NCI-H226 (cell line): ENCODE data around the gene CHMP2A.
A peak's percentile ranks its signal among the peaks of the same experiment; 100 is the strongest.
"Not testable (repeated sequence)": the region's sequence is repeated elsewhere in the genome, so short reads cannot be mapped to it uniquely, and the experiment has no call there.

Experiments
- DNase-seq: peaks from one replicate; pipeline ENCODE4 v3.0.0-alpha.2; 2015

Gene CHMP2A

DNA sequence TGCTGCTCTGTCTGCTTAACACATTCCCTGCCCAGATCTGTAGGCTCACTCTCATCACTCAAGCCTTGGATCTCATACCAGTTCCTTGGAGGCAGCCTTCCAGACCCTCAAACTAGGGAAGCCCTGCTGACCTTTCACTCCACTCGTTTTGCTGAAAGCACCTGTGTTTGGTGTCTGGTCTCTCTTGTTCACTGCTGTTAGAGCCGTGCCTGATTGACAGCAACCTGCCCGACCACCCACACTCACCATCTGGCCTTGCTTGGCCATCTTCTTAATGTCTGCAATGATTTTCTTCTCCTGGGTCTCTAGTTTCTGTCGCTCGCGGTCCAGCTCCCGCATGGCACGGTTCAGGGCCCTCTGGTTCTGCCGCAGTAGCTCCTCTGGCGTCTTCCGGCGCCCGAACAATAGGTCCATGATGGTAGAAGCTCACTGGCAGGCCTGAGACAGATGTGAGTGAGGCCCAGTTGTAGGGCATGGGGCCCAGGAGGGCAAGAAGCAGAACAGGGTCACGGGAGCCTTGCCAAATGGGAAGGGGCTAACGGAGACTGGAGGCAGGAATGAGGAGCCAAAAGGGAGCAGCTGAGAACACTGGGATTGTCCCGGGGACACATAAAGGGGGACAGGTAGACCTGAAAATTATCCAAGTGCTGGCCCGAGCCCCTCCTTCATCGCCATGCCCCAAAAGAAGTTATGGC lies 959 bp downstream of the CHMP2A start:
- DNase-seq: no peak

GRCh38 chr19:58552655-58553054 lies 2.2 kb downstream of the CHMP2A start:
- DNase-seq: no peak

GRCh38 chr19:58551577-58552471 lies 3.1 kb downstream of the CHMP2A start:
- DNase-seq: no peak

DNA sequence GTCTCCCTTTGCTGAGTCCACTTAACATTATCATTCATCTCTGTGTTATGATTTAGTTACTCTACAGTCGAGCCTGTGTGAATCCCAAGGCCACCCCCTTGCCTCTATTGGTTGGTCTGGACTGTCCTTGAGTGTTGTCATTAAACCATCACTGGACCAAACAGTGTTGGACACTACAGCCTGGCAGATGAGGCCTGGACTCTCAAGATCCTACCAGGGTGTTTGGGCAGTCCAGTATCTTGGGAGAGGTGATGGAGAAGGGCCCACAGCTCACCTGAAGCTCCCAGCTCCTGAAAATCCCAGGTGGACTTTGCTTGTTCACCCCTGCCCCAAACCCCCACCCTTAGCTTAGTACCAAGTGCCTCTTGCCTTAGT lies 3.8 kb downstream of the CHMP2A start:
- DNase-seq: no peak

GRCh38 chr19:58550362-58551122 lies 4.4 kb downstream of the CHMP2A start:
- no peak for DNase-seq

- no peak for DNase-seq
These were observed 5.1 kb downstream of the CHMP2A start for GRCh38 chr19:58549664-58550361.

DNA sequence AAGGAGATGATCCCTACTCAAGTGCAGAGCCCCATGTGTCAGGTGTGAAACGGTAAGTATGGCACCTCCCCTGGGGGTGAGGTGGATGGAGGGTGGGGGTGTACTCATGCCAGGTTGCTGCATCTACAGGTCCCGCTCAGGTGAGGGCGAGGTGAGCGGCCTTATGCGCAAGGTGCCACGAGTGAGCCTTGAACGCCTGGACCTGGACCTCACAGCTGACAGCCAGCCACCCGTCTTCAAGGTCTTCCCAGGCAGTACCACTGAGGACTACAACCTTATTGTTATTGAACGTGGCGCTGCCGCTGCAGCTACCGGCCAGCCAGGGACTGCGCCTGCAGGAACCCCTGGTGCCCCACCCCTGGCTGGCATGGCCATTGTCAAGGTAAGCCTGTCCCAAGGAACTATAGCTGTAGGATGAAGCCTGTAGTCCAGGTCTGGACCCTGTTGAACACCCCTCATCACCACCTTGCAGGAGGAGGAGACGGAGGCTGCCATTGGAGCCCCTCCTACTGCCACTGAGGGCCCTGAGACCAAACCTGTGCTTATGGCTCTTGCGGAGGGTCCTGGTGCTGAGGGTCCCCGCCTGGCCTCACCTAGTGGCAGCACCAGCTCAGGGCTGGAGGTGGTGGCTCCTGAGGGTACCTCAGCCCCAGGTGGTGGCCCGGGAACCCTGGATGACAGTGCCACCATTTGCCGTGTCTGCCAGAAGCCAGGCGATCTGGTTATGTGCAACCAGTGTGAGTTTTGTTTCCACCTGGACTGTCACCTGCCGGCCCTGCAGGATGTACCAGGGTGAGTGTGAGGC lies 5.8 kb downstream of the CHMP2A start:
- DNase-seq: no peak

DNA sequence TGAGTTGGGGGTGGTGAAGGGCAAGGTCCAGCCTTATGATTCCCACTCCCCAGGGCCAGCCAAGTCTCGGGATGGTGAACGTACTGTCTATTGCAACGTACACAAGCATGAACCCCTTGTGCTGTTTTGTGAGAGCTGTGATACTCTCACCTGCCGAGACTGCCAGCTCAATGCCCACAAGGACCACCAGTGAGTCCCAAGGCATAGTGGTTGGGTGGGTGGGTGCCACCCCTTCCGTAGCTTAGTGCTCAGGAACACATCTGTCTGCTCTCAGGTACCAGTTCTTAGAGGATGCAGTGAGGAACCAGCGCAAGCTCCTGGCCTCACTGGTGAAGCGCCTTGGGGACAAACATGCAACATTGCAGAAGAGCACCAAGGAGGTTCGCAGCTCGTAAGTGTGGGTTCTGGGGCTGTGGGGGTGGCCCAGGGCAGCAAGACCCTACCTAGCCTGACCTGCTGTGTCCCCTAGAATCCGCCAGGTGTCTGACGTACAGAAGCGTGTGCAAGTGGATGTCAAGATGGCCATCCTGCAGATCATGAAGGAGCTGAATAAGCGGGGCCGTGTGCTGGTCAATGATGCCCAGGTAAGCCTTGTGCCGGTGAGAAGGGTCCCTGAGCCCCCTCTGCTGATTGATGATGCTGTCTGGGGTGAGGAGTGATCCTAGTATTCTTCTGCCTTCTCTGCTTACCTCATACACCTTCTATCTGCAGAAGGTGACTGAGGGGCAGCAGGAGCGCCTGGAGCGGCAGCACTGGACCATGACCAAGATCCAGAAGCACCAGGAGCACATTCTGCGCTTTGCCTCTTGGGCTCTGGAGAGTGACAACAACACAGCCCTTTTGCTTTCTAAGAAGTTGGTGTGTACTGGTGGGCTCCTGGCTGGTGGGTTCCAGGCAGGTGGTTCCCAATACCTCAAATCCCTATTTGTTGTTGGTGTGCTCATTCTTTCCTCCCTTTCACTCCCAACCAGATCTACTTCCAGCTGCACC lies 7.3 kb downstream of the CHMP2A start:
- DNase-seq: no peak

DNA sequence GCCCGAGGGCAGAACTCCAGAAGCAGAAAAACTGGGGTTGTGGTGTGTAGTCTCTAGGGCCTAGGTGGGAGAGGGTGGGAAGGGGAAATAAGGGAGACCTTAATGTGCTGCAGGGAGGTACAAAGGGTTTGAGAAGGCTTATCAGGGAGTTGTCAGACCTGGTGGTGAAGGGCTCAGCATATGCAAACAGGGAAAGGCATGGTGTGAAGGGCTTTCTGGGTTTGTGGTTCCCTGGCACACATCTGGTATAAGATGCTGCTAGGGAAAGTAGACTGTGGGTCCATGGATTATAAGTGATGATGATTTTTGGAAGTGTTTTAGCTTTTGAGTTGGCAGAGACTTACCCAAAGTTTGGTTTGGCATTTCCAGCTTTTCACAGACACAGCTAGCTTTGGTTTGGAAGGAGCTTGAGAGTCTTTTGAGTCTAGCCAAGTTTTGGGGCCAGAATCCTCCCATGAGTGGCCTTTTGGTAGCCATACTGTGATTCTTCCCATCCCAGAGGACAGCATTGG lies 8.8 kb downstream of the CHMP2A start:
- DNase-seq: no peak

GRCh38 chr19:58545286-58546018 lies 9.5 kb downstream of the CHMP2A start:
- no peak for DNase-seq

- DNase-seq: peak; percentile 43
These were observed 10.2 kb downstream of the CHMP2A start for GRCh38 chr19:58544591-58545285.

DNA sequence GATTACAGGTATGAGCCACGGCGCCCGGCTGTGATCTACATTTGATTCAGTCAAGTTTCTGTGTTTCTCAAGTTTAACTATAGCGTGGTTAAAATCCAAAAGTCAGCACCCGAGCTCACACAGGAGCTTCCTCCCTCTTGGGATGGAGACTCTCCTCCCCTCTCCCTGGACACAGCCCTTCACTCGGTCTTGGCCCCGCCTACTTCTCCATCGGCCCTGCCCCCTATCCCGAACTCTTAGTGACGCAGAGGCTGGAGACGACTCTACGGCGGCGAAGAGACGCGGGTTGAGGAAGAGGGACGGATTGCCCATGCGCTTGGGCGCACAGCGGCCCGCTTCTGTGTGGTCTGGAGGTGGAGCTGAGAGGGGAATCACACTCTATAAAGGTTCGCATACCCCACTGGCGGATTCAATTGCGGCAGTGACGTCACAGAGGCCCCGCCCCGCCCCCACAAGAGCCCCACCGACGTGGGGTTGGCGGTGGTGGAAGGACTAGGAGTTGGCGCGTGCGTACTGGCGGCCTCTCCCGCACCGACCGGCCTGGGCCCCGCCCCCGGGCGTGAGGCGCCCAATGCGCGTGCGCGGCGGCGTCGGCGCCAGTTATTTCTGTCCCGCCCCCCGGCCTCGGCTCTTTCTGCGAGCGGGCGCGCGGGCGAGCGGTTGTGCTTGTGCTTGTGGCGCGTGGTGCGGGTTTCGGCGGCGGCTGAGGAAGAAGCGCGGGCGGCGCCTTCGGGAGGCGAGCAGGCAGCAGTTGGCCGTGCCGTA lies 10.9 kb downstream of the CHMP2A start, which contains the start of gene TRIM28:
TSS of gene TRIM28 (plus strand) at position 239 of the 765 bp plus-strand sequence. CDS start 694 bp downstream, outside the sequence.
- peak; percentile 100 for DNase-seq

GRCh38 chr19:58542641-58543372 lies 12.1 kb downstream of the CHMP2A start:
- DNase-seq: not testable (repeated sequence)

GRCh38 chr19:58539169-58539559 lies 15.7 kb downstream of the CHMP2A start:
- not testable (repeated sequence) for DNase-seq

- no peak for DNase-seq
These were observed 16.4 kb downstream of the CHMP2A start for GRCh38 chr19:58538257-58539168.
